ENCODE measurements around the gene SLC22A5.

Gene SLC22A5

DNA sequence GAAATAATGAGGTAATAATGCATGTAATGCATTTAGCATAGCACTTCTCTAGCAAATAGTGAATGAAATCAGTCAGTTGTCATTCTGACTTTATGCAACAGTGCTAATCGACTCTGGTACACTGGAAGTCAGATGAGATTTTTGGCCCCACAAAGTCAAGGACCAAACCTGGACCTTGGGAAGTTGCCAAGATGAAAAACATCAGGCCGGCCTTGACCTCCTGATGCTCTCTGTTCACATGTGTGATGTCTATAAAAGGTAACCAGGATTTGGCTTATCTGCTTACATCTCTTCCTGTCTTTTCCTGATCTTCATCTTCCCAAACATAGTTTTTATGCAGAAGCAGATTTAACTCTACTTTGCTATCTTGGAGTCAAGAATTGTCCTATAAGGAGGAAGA lies 39.5 kb downstream of the SLC22A5 start:
- H3K4me1 ChIP-seq (ENCODE audit: control insufficient read depth, low read length): peaks cover 15% of the 10 kb centered on the region
- no peaks in the 10 kb centered on the region for H3K9me2 ChIP-seq (replicated peaks; ENCODE audit: control insufficient read depth, low read length)
- no peak overlapping the region for H3K4me2 ChIP-seq (ENCODE audit: low read length)
- no peak overlapping the region for H3K4me3 ChIP-seq (ENCODE audit: low read length)
- H3K36me3 ChIP-seq (ENCODE audit: control insufficient read depth, low read length): no peaks in the 10 kb centered on the region
- H3K79me2 ChIP-seq (ENCODE audit: control insufficient read depth, low read length): no peaks in the 10 kb centered on the region
- H3F3A ChIP-seq (ENCODE audit: control insufficient read depth, insufficient read depth): peaks cover 4% of the 10 kb centered on the region; the same call in 1 of the 2 replicates
- no peaks in the 10 kb centered on the region for H4K20me1 ChIP-seq (ENCODE audit: control insufficient read depth, insufficient read depth, low read depth, low read length)
- H3K9me3 ChIP-seq (ENCODE audit: control insufficient read depth, insufficient read depth, low read length): no peaks in the 10 kb centered on the region
- peaks cover 27% of the 10 kb centered on the region for H3K27me3 ChIP-seq (ENCODE audit: control insufficient read depth, low read length)
- no peak overlapping the region for H3K27ac ChIP-seq (ENCODE audit: low read depth, low read length)
- TF ChIP-seq EZH2phosphoT487 (IDR thresholded peaks at IDR 0.05; ENCODE audit: borderline replicate concordance, low read length): no peak
- TF ChIP-seq, protein P1, sequence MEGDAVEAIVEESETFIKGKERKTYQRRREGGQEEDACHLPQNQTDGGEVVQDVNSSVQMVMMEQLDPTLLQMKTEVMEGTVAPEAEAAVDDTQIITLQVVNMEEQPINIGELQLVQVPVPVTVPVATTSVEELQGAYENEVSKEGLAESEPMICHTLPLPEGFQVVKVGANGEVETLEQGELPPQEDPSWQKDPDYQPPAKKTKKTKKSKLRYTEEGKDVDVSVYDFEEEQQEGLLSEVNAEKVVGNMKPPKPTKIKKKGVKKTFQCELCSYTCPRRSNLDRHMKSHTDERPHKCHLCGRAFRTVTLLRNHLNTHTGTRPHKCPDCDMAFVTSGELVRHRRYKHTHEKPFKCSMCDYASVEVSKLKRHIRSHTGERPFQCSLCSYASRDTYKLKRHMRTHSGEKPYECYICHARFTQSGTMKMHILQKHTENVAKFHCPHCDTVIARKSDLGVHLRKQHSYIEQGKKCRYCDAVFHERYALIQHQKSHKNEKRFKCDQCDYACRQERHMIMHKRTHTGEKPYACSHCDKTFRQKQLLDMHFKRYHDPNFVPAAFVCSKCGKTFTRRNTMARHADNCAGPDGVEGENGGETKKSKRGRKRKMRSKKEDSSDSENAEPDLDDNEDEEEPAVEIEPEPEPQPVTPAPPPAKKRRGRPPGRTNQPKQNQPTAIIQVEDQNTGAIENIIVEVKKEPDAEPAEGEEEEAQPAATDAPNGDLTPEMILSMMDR (IDR thresholded peaks at IDR 0.05; ENCODE audit: low read depth, low read length, poor library complexity, severe bottlenecking): no peak

DNA sequence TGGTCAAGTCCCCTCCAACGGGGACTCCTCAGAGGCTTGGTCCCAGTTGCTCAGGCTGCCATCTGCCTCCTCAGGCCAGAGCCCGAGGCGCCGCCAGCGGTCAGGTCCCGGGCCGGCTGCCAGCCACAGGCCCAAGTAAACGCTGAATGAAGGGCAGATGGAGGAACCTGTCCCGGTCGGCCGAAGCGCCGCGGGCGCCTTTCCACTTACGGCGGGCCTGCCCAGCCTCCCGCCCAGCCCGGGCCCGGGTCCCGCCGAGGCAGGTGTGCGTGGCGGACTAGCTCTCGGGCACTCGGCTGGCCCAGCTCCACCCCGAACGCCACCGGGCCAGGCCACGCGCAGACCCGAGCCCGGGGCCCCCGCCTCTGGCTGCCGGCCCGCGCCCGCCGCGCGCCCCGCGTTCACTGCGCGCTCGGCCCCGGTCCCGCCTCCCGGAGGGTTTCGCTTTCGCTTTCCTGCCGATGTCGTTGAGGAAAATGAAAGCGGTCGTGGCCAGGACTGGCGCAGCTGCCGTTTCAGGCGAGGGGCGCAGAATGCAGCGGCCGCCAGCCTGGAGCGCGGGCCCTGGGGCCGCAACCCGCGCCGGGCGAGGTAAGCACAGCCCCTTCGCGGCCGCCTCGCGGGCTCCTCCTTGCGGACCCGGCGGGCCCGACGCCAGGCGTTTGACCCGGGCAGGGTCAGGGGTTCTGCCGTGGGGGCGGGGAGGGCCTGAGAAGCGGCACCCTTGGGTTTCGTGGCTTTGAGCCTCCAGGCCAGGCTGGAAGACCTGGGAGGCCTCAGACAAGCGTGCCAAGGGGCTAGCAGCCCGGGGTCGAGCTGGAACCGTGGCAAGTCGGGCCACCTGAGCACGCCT lies 41.2 kb downstream of the SLC22A5 start:
- peaks cover 28% of the 10 kb centered on the region for H3K4me1 ChIP-seq (ENCODE audit: control insufficient read depth, low read length)
- H3K27me3 ChIP-seq (ENCODE audit: control insufficient read depth, low read length): peaks cover 24% of the 10 kb centered on the region
- no peaks in the 10 kb centered on the region for H3K9me3 ChIP-seq (ENCODE audit: control insufficient read depth, insufficient read depth, low read length)
- peak overlapping the region; percentile 84 for H3K4me2 ChIP-seq (ENCODE audit: low read length)
- H3K36me3 ChIP-seq (ENCODE audit: control insufficient read depth, low read length): no peaks in the 10 kb centered on the region
- no peaks in the 10 kb centered on the region for H3K9me2 ChIP-seq (replicated peaks; ENCODE audit: control insufficient read depth, low read length)
- no peak overlapping the region for H3K27ac ChIP-seq (ENCODE audit: low read depth, low read length)
- no peaks in the 10 kb centered on the region for H3K79me2 ChIP-seq (ENCODE audit: control insufficient read depth, low read length)
- no peak for TF ChIP-seq EZH2phosphoT487 (IDR thresholded peaks at IDR 0.05; ENCODE audit: borderline replicate concordance, low read length)
- TF ChIP-seq, protein P1 (IDR thresholded peaks at IDR 0.05; ENCODE audit: low read depth, low read length, poor library complexity, severe bottlenecking): peak; percentile 63
- peak overlapping the region; percentile 72 for H3K4me3 ChIP-seq (ENCODE audit: low read length)
- H4K20me1 ChIP-seq (ENCODE audit: control insufficient read depth, insufficient read depth, low read depth, low read length): no peaks in the 10 kb centered on the region
- H3F3A ChIP-seq (ENCODE audit: control insufficient read depth, insufficient read depth): peaks cover 4% of the 10 kb centered on the region; the same call in 1 of the 2 replicates

DNA sequence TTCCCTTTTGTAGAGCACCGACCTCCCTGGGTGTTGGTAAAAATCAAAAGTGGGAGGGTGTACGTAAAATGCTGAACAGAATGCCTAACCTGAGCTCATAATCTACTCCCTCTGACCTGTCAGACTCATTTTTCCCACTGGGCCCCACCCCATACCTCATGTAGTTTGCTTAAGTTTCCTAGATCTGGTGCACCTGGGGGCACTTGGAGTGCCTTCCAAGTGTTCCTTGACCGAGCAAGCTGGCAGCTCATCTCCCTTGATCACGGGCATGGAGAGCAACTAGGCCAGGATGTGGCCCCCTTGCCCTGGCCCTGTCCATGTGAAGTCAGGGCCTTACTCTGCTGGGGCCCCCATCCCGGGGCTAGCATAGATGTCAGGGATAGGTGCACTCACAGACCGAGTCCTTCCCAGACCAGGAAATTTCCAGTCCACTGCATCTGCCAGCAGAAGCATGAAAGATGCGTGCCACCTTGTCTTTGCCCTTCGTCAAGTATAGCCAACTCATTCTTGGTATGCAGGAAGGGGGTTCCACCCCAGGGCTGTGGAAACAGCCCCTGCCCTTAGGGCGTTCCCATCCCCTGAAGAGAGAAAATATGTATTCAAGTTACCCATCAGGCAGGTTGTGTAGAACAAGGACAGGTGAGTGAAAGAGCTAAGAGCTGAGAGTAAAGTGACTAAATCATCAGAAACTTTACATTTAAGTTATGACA lies 41.9 kb downstream of the SLC22A5 start:
- peak overlapping the region; percentile 84 for H3K4me2 ChIP-seq (ENCODE audit: low read length)
- H3F3A ChIP-seq (ENCODE audit: control insufficient read depth, insufficient read depth): peaks cover 4% of the 10 kb centered on the region; the same call in 1 of the 2 replicates
- H3K27ac ChIP-seq (ENCODE audit: low read depth, low read length): no peak overlapping the region
- no peaks in the 10 kb centered on the region for H3K9me3 ChIP-seq (ENCODE audit: control insufficient read depth, insufficient read depth, low read length)
- H4K20me1 ChIP-seq (ENCODE audit: control insufficient read depth, insufficient read depth, low read depth, low read length): no peaks in the 10 kb centered on the region
- H3K79me2 ChIP-seq (ENCODE audit: control insufficient read depth, low read length): no peaks in the 10 kb centered on the region
- TF ChIP-seq EZH2phosphoT487 (IDR thresholded peaks at IDR 0.05; ENCODE audit: borderline replicate concordance, low read length): no peak
- TF ChIP-seq, protein P1 (IDR thresholded peaks at IDR 0.05; ENCODE audit: low read depth, low read length, poor library complexity, severe bottlenecking): no peak
- no peaks in the 10 kb centered on the region for H3K9me2 ChIP-seq (replicated peaks; ENCODE audit: control insufficient read depth, low read length)
- peaks cover 29% of the 10 kb centered on the region for H3K4me1 ChIP-seq (ENCODE audit: control insufficient read depth, low read length)
- H3K4me3 ChIP-seq (ENCODE audit: low read length): peak overlapping the region; percentile 72
- no peaks in the 10 kb centered on the region for H3K36me3 ChIP-seq (ENCODE audit: control insufficient read depth, low read length)
- peaks cover 19% of the 10 kb centered on the region for H3K27me3 ChIP-seq (ENCODE audit: control insufficient read depth, low read length)
